Breast epithelium (tissue), 4 donors: ENCODE results near the gene KCTD11. TPM values are rescaled to one million over a fixed set of nuclear protein-coding genes. Genes with fewer than 3 reads are reported as not detected.
A peak's percentile ranks its signal among the peaks of the same experiment; 100 is the strongest.

Source experiments
- DNase-seq, 2 donors: peaks; one replicate each; pipeline ENCODE4 v3.0.0-alpha.2; 2019; ENCODE audit warnings: low spot score in 2 of 2
- H3K27ac ChIP-seq, 2 donors: fragments of 200-600 bp; sonication (generic) in 1 of 2; one replicate each; pipeline ENCODE4 v1.5.1; 2016 to 2019; ENCODE audit warnings: mild to moderate bottlenecking in 1 of 2
- H3K27me3 ChIP-seq, 2 donors: fragments of 200-600 bp; sonication (generic) in 1 of 2; one replicate each; pipeline versions ENCODE4 v1.5.1 to v1.6.0; 2017 to 2019; ENCODE audit warnings: control low read depth in 1 of 2, mild to moderate bottlenecking in 1 of 2
- H3K36me3 ChIP-seq: fragments of 200-600 bp; one replicate; pipeline ENCODE4 v1.5.1; 2019
- H3K4me1 ChIP-seq, 2 donors: fragments of 200-600 bp; sonication (generic); one replicate each; pipeline ENCODE4 v1.5.1; 2016 to 2019; ENCODE audit warnings: control low read depth in 1 of 2
- H3K4me3 ChIP-seq, 3 donors: fragments of 200-600 bp; sonication (generic); 1 replicate in 2 of 3; 2 replicates in 1 of 3; pipeline ENCODE4 v1.5.1; 2016 to 2019; ENCODE audit warnings: mild to moderate bottlenecking in 3 of 3, moderate library complexity in 2 of 3
- H3K9me3 ChIP-seq, 2 donors: fragments of 200-600 bp; sonication (generic) in 1 of 2; one replicate each; pipeline ENCODE4 v1.5.1; 2016 to 2019; ENCODE audit warnings: control low read depth in 1 of 2
- CTCF ChIP-seq, 3 donors: fragments of 450-650 bp; IDR thresholded peaks; one replicate each; pipeline ENCODE4 v1.5.1; 2016 to 2017; ENCODE audit warnings: antibody characterized with exemption in 3 of 3, mild to moderate bottlenecking in 3 of 3, moderate library complexity in 3 of 3
- POLR2A ChIP-seq: fragments of 450-650 bp; IDR thresholded peaks from one replicate; pipeline ENCODE4 v1.6.1; 2016; ENCODE audit warnings: antibody characterized with exemption, mild to moderate bottlenecking, moderate library complexity
- POLR2AphosphoS5 ChIP-seq, 3 donors: sonication (generic); formaldehyde crosslinking; IDR thresholded peaks; one replicate each; pipeline ENCODE4 v1.6.1; 2017; ENCODE audit warnings: antibody characterized with exemption in 3 of 3
- intact Hi-C: fragments of 100-400 bp; cut with DNase I; formaldehyde crosslinking; loops from one replicate; pipeline ENCODE4 v1.15.1; 2023; ENCODE audit warnings: low total_unique reads
- total RNA-seq, 3 donors: library from RNA; depleted of rRNA; stranded (reverse); fragments of >200 nt; gene quantifications; one replicate each; pipeline ENCODE4 v1.1.0, GENCODE V29; 2016

KCTD11 gene
- total RNA-seq, 3 donors from 2014 or later = 9.1 to 11.5 (median 11.0) TPM

GRCh38 chr17:7323731-7324437, 28.1 kb upstream of the KCTD11 start:
- intact Hi-C loops = no loop called here
- no peaks in the 10 kb centered on the region for H3K27me3 ChIP-seq
- no peak overlapping the region for H3K4me3 ChIP-seq
- no peaks in the 10 kb centered on the region for H3K9me3 ChIP-seq
- peak overlapping the region in 1 of 2 donors; percentile 20 for H3K27ac ChIP-seq
- TF ChIP-seq POLR2AphosphoS5 (IDR thresholded peaks at IDR 0.05) (no peak), CTCF (IDR thresholded peaks at IDR 0.05) (peak; percentile 39 to 76 (median 62)), POLR2A (no peak)
- DNase-seq = no peak
- H3K4me1 ChIP-seq = no peaks in the 10 kb centered on the region
- no peaks in the 10 kb centered on the region for H3K36me3 ChIP-seq

DNA sequence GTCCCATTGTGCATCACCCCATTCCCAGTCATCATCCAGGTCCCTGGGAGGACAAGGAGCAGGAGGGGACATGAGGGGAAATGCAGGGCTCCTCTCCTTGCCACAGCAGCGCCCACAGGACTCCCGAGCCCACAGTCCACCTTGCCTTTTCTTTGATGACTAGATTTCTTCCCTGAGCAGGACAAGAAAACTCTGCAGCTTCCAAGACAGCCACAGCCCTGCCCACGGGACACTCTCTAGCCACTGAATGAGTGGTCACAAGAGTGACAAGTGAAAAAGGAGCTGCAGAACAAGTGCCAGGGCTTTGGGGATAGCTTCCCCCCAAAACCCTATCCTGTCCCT, 27.6 kb upstream of the KCTD11 start:
- Histone ChIP-seq H3K4me3 (no peak overlapping the region), H3K9me3 (no peaks in the 10 kb centered on the region), H3K4me1 (no peaks in the 10 kb centered on the region), H3K27ac (no peak overlapping the region), H3K27me3 (no peaks in the 10 kb centered on the region), H3K36me3 (no peaks in the 10 kb centered on the region)
- no peak for DNase-seq
- TF ChIP-seq CTCF (IDR thresholded peaks at IDR 0.05) (peak in 1 of 3 donors; percentile 2), POLR2A (no peak)
- intact Hi-C loops = no loop called here

- TF ChIP-seq CTCF (IDR thresholded peaks at IDR 0.05) (no peak), POLR2AphosphoS5 (IDR thresholded peaks at IDR 0.05) (no peak), POLR2A (no peak)
- Histone ChIP-seq H3K27ac (no peak overlapping the region), H3K9me3 (no peaks in the 10 kb centered on the region), H3K4me3 (no peak overlapping the region), H3K4me1 (no peaks in the 10 kb centered on the region), H3K27me3 (no peaks in the 10 kb centered on the region), H3K36me3 (no peaks in the 10 kb centered on the region)
- no peak for DNase-seq
- intact Hi-C loops = no loop called here
Observed at GRCh38 chr17:7325031-7325528, 26.9 kb upstream of the KCTD11 start.

DNA sequence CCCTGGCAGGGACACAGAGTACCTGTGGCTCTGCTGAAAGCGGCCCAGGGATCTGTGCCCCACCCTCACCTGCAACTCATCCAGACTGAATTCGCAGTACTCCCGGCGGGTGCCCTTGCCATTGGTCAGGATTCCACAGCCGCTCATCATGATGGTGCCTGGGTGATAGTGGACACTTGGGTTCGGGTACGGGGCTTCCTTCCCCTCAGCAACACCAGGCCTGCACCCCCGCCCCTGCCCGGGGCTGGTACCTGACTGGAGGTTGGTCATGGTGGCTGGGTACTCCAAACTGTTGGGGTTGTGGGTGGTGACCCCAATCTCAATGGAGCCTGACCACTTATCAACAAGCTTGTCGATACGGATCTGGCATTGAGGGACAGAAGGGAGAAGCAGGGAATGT, 25.8 kb upstream of the KCTD11 start:
- intact Hi-C loops = no loop called here
- no peaks in the 10 kb centered on the region for H3K27me3 ChIP-seq
- no peaks in the 10 kb centered on the region for H3K4me1 ChIP-seq
- H3K9me3 ChIP-seq = no peaks in the 10 kb centered on the region
- H3K27ac ChIP-seq = no peak overlapping the region
- no peaks in the 10 kb centered on the region for H3K36me3 ChIP-seq
- H3K4me3 ChIP-seq = no peak overlapping the region
- TF ChIP-seq POLR2AphosphoS5 (IDR thresholded peaks at IDR 0.05) (no peak), POLR2A (no peak)
- no peak for DNase-seq

DNA sequence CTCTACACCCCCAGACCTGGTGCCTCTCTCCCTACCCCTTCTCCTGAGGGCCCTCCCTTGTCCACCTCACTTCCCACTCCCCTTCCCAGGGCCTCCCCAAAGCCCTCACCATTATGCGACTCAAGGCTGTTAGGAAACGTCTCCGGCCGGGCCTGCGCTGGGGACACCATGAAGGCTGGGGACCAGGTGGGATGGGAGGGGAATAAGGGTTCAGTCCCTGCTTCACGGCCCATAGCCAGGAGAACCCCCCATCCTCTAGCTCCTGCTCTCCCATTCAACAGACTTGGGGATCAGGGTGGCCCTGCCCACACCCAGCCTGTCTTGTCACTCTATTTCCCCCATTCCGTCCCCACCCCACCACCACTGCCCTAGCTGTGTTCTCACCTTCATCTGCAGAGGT, 24.9 kb upstream of the KCTD11 start:
- no peak for TF ChIP-seq POLR2A
- no peak for TF ChIP-seq POLR2AphosphoS5 (IDR thresholded peaks at IDR 0.05)
- TF ChIP-seq CTCF (IDR thresholded peaks at IDR 0.05) = no peak
- H3K27ac ChIP-seq = no peak overlapping the region
- no peak for DNase-seq
- H3K4me3 ChIP-seq = no peak overlapping the region
- H3K27me3 ChIP-seq = no peaks in the 10 kb centered on the region
- intact Hi-C loops = no loop called here
- no peaks in the 10 kb centered on the region for H3K36me3 ChIP-seq
- no peaks in the 10 kb centered on the region for H3K9me3 ChIP-seq
- no peaks in the 10 kb centered on the region for H3K4me1 ChIP-seq
